OCI-LY3 (cell line): ENCODE measurements around the gene ARHGAP26.

Experiments
- EZH2phosphoT487 ChIP-seq: fragments of 200-600 bp; shearing (Covaris generic); IDR thresholded peaks from 2 replicates; pipeline ENCODE4 v1.6.1; 2018; ENCODE audit warnings: antibody characterized with exemption, mixed run types, low read depth
- TF ChIP-seq, protein P1 (sequence below): fragments of 200-600, 300-600 bp; sonication (generic); IDR thresholded peaks from 2 replicates; pipeline ENCODE4 v1.5.1; 2014; ENCODE audit warnings: antibody characterized with exemption, low read length, low read depth

GRCh38 chr5:142722896-142723295, 47.3 kb upstream of the ARHGAP26 start:
- TF ChIP-seq, protein P1, sequence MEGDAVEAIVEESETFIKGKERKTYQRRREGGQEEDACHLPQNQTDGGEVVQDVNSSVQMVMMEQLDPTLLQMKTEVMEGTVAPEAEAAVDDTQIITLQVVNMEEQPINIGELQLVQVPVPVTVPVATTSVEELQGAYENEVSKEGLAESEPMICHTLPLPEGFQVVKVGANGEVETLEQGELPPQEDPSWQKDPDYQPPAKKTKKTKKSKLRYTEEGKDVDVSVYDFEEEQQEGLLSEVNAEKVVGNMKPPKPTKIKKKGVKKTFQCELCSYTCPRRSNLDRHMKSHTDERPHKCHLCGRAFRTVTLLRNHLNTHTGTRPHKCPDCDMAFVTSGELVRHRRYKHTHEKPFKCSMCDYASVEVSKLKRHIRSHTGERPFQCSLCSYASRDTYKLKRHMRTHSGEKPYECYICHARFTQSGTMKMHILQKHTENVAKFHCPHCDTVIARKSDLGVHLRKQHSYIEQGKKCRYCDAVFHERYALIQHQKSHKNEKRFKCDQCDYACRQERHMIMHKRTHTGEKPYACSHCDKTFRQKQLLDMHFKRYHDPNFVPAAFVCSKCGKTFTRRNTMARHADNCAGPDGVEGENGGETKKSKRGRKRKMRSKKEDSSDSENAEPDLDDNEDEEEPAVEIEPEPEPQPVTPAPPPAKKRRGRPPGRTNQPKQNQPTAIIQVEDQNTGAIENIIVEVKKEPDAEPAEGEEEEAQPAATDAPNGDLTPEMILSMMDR: no peak
- TF ChIP-seq EZH2phosphoT487: no peak
